HepG2 (cell line): ENCODE data around the gene SAPCD2. TPM values are rescaled to one million over a fixed set of nuclear protein-coding genes. Genes with fewer than 3 reads are reported as not detected.

Source experiments
- CEBPB ChIP-seq: IDR thresholded peaks from 2 replicates; pipeline ENCODE4 v1.6.1; 2011; ENCODE audit warnings: low read depth, low read length, improper control_type of control experiment, borderline replicate concordance
- KDM3A ChIP-seq: IDR thresholded peaks from 2 replicates; pipeline ENCODE4 v1.6.1; 2018; ENCODE audit warnings: low read depth, missing compliant biosample characterization
- NR1H2 ChIP-seq: sonication (generic); formaldehyde crosslinking; IDR thresholded peaks from 2 replicates; pipeline ENCODE4 v1.8.1; 2022; ENCODE audit warnings: low read depth, missing genetic modification reagents, borderline replicate concordance
- RFXANK ChIP-seq: IDR thresholded peaks from 2 replicates; pipeline ENCODE4 v1.6.1; 2016
- SNAPC2 ChIP-seq: sonication (generic); formaldehyde crosslinking; IDR thresholded peaks from 2 replicates; pipeline ENCODE4 v1.8.1; 2022; ENCODE audit warnings: mild to moderate bottlenecking, missing genetic modification reagents
- ZKSCAN8 ChIP-seq: IDR thresholded peaks from 2 replicates; pipeline ENCODE4 v1.6.1; 2016; ENCODE audit warnings: borderline replicate concordance, missing genetic modification reagents, missing compliant biosample characterization
- ZMYM2 ChIP-seq: sonication (generic); formaldehyde crosslinking; IDR thresholded peaks from 2 replicates; pipeline ENCODE4 v1.8.0; 2022; ENCODE audit warnings: mild to moderate bottlenecking, missing genetic modification reagents
- ZNF441 ChIP-seq: sonication (generic); formaldehyde crosslinking; IDR thresholded peaks from 2 replicates; pipeline ENCODE4 v1.7.0; 2021; ENCODE audit warnings: missing genetic modification reagents, borderline replicate concordance
- ZNF646 ChIP-seq: sonication (generic); formaldehyde crosslinking; IDR thresholded peaks from 2 replicates; pipeline ENCODE4 v1.9.0; 2021; ENCODE audit warnings: mild to moderate bottlenecking, missing genetic modification reagents
- ZNF737 ChIP-seq: sonication (generic); formaldehyde crosslinking; IDR thresholded peaks from 2 replicates; pipeline ENCODE4 v1.5.0; 2020; ENCODE audit warnings: missing genetic modification reagents, mild to moderate bottlenecking, borderline replicate concordance
- polyA plus RNA-seq, 8 experiments: library from polyadenylated mRNA; depleted of rRNA in 3 of 8; stranded (reverse) in 7 of 8; unstranded in 1 of 8; fragments of >200 nt; fragmentation: Illumina TruSeq in 4 of 8; extraction: Trizol in 4 of 8; gene quantifications; 2 replicates each; pipeline versions ENCODE4 v1.2.1 to v1.2.3, GENCODE V29; 2011 to 2016; ENCODE audit warnings: low read depth in 4 of 8, missing spikeins in 1 of 8, mixed read lengths in 1 of 8; ENCODE audit not compliant: insufficient read depth in 1 of 8
- total RNA-seq, 5 experiments: library from RNA; depleted of rRNA; stranded (reverse); fragments of >200 nt; fragmentation: Illumina TruSeq; extraction: Trizol; gene quantifications; 2 replicates each; pipeline ENCODE4 v1.2.3, GENCODE V29; 2016; ENCODE audit warnings: low read depth in 1 of 5
- TF ChIP-seq, protein P1 (sequence below): sonication (generic); formaldehyde crosslinking; IDR thresholded peaks from 2 replicates; pipeline ENCODE4 v1.4.0; 2020; ENCODE audit warnings: missing genetic modification reagents
- TF ChIP-seq, protein P2 (sequence below), 2 experiments: sonication (generic) in 1 of 2; formaldehyde crosslinking in 1 of 2; IDR thresholded peaks; 2 replicates each; pipeline versions ENCODE4 v1.6.1 to v1.9.0; 2014 to 2022; ENCODE audit warnings: antibody characterized with exemption in 1 of 2, borderline replicate concordance in 1 of 2, inconsistent platforms in 1 of 2, low read depth in 1 of 2, missing genetic modification reagents in 1 of 2

The SAPCD2 gene
- total and polyA plus RNA-seq, 2 of the 13 experiments (the other 11 are each of a cell fraction or from before 2014, with no cell fraction given): 21.9 to 42.8 TPM

DNA sequence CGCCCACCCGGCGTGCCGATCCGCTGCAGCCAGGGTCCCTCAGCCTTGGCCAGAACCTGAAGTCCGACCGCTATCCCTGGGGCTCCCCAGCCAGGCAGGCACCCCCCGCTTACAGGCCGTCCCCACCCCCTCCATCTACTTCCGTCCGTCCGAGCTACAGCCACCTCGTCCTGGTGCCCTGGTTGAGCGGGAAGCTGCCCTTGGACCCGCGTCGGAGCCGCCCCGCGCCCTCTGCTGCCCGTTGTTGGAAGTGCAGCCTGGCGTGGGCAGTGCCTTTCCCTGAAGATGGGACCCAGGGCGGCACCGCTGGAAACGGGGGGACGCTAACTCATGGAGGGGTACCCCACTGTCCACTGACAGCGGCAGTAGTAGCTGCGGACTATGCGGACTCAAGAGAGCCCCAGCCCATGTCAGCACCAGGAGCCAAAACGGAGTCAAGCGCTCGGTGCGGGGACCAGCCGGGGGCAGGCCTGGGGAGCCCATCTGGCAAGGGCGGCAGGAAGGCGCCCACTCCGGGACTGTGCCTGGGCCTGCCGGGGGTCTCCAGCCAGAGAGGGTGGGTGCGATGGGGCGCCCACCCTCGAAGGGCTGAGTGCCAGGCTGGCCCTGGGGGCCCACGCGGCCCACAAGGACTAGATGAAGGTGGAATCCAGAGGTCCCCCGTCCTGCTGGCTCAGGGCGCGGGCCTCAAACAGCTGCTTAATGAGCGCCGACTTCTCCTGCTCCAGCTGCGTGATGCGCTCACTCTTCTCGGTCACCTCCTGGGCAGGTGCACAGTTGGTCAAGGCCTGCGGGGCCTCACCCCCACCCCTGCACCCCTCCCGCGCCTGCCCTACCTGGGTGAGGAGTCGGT lies 6.1 kb downstream of the SAPCD2 start (continued):
- no peak for TF ChIP-seq ZNF646 (CRISPR knock-in tag)
- TF ChIP-seq NR1H2 (CRISPR knock-in tag): no peak
- TF ChIP-seq RFXANK: no peak
- TF ChIP-seq ZMYM2 (CRISPR knock-in tag): no peak
- no peak for TF ChIP-seq ZNF441 (CRISPR knock-in tag)
- no peak for TF ChIP-seq SNAPC2
- TF ChIP-seq, protein P1, sequence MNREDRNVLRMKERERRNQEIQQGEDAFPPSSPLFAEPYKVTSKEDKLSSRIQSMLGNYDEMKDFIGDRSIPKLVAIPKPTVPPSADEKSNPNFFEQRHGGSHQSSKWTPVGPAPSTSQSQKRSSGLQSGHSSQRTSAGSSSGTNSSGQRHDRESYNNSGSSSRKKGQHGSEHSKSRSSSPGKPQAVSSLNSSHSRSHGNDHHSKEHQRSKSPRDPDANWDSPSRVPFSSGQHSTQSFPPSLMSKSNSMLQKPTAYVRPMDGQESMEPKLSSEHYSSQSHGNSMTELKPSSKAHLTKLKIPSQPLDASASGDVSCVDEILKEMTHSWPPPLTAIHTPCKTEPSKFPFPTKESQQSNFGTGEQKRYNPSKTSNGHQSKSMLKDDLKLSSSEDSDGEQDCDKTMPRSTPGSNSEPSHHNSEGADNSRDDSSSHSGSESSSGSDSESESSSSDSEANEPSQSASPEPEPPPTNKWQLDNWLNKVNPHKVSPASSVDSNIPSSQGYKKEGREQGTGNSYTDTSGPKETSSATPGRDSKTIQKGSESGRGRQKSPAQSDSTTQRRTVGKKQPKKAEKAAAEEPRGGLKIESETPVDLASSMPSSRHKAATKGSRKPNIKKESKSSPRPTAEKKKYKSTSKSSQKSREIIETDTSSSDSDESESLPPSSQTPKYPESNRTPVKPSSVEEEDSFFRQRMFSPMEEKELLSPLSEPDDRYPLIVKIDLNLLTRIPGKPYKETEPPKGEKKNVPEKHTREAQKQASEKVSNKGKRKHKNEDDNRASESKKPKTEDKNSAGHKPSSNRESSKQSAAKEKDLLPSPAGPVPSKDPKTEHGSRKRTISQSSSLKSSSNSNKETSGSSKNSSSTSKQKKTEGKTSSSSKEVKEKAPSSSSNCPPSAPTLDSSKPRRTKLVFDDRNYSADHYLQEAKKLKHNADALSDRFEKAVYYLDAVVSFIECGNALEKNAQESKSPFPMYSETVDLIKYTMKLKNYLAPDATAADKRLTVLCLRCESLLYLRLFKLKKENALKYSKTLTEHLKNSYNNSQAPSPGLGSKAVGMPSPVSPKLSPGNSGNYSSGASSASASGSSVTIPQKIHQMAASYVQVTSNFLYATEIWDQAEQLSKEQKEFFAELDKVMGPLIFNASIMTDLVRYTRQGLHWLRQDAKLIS (CRISPR knock-in tag): no peak
- no peak for TF ChIP-seq CEBPB
- no peak for TF ChIP-seq ZKSCAN8 (CRISPR knock-in tag)
- no peak for TF ChIP-seq ZNF737
- TF ChIP-seq, protein P2, sequence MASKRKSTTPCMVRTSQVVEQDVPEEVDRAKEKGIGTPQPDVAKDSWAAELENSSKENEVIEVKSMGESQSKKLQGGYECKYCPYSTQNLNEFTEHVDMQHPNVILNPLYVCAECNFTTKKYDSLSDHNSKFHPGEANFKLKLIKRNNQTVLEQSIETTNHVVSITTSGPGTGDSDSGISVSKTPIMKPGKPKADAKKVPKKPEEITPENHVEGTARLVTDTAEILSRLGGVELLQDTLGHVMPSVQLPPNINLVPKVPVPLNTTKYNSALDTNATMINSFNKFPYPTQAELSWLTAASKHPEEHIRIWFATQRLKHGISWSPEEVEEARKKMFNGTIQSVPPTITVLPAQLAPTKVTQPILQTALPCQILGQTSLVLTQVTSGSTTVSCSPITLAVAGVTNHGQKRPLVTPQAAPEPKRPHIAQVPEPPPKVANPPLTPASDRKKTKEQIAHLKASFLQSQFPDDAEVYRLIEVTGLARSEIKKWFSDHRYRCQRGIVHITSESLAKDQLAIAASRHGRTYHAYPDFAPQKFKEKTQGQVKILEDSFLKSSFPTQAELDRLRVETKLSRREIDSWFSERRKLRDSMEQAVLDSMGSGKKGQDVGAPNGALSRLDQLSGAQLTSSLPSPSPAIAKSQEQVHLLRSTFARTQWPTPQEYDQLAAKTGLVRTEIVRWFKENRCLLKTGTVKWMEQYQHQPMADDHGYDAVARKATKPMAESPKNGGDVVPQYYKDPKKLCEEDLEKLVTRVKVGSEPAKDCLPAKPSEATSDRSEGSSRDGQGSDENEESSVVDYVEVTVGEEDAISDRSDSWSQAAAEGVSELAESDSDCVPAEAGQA (IDR thresholded peaks at IDR 0.05; ENCODE audit: low read depth): no peak
- TF ChIP-seq, protein P2 (CRISPR knock-in tag; IDR thresholded peaks at IDR 0.05; ENCODE audit: borderline replicate concordance): no peak
- TF ChIP-seq KDM3A (CRISPR knock-in tag): peak; percentile 80; the same call in 1 of the 2 replicates
